Subcutaneous abdominal adipose tissue (tissue), 5 donors: ENCODE measurements around the gene TRMT44.
A peak's percentile ranks its signal among the peaks of the same experiment; 100 is the strongest.

Source experiments
- H3K27ac ChIP-seq: one replicate; pipeline ENCODE4 v1.7.0; 2013; ENCODE audit warnings: low read depth, mild to moderate bottlenecking, inconsistent platforms, low read length, moderate library complexity
- H3K27me3 ChIP-seq, 5 donors: one replicate each; pipeline ENCODE4 v1.7.0; 2013; ENCODE audit warnings: low read length in 5 of 5, inconsistent platforms in 1 of 5; ENCODE audit not compliant: control insufficient read depth in 5 of 5, insufficient read depth in 4 of 5
- H3K36me3 ChIP-seq, 5 donors: one replicate each; pipeline ENCODE4 v1.7.0; 2013; ENCODE audit warnings: low read length in 5 of 5; ENCODE audit not compliant: control insufficient read depth in 5 of 5, insufficient read depth in 5 of 5
- H3K4me1 ChIP-seq, 5 donors: one replicate each; pipeline ENCODE4 v1.7.0; 2013; ENCODE audit warnings: low read length in 5 of 5, mild to moderate bottlenecking in 3 of 5, moderate library complexity in 1 of 5; ENCODE audit not compliant: control insufficient read depth in 5 of 5, insufficient read depth in 5 of 5
- H3K4me3 ChIP-seq, 5 donors: one replicate each; pipeline ENCODE4 v1.7.0; 2013; ENCODE audit warnings: low read length in 5 of 5, low read depth in 1 of 5
- H3K9ac ChIP-seq, 5 donors: one replicate each; pipeline ENCODE4 v1.7.0; 2013; ENCODE audit warnings: low read length in 5 of 5, mild to moderate bottlenecking in 4 of 5, moderate library complexity in 3 of 5
- H3K9me3 ChIP-seq, 5 donors: one replicate each; pipeline ENCODE4 v1.7.0; 2013; ENCODE audit warnings: low read length in 5 of 5; ENCODE audit not compliant: control insufficient read depth in 5 of 5
- donor health status: healthy.
- donor health status: healthy.
- donor health status: healthy.
- donor health status: healthy.
- donor health status: healthy.

The TRMT44 gene

DNA sequence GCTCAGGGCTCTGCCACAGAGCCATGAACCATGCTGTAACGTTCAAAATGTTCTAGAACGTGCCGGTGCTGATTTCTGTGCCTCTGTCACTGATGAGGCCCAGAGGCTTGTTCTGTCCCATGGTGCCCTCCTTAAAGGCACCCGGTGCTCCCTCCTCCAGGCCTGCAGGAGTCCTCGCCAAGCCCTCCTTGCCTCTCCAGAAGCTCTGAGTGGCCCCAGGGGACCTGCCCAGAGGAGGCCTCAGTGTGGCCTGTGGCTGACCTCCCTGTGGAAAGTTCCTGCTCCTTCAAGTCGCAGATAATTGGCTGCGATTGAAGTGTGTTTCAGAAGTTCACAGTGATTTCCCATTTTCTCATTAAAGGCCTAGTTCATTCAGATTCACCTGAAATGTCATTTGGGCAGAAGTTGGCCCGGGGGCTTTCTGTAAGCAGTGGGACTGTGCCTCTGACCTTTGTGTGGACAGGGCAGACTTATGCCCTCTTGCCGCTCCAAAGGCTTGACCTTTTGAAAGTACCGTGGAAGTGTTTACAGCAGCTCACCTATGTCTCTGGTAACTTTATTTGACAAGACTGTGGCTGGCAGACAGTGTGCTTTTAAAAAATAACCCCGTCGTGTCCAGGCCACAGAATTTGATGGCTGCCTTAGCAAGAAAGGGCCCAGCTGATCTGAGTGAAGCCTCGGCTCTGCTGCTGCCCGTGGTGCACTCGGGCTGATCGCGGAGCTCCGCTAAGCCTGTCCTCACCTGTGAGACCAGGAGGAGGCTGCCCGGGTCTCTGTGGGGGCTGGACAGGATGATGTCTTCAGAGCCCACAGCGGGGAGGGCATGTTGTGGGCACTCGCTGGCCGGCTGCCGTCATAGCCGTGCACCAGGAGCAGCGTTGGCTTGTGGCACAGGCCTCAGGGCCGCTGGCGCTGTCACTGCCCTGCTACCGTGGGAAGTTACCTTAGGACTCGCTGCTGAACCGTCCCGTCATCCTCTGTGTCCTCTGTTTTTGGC is 25.3 kb downstream of the TRMT44 start:
- Histone ChIP-seq H3K4me3 (no peak overlapping the region), H3K9me3 (no peaks in the 10 kb centered on the region), H3K9ac (peak overlapping the region in 2 of 5 donors; percentile 4 to 22), H3K27me3 (no peaks in the 10 kb centered on the region), H3K4me1 (peaks cover 0 to 7% (median 5%) of the 10 kb centered on the region in 5 donors), H3K36me3 (peaks cover 5 to 80% (median 68%) of the 10 kb centered on the region in 5 donors), H3K27ac (no peak overlapping the region)

DNA sequence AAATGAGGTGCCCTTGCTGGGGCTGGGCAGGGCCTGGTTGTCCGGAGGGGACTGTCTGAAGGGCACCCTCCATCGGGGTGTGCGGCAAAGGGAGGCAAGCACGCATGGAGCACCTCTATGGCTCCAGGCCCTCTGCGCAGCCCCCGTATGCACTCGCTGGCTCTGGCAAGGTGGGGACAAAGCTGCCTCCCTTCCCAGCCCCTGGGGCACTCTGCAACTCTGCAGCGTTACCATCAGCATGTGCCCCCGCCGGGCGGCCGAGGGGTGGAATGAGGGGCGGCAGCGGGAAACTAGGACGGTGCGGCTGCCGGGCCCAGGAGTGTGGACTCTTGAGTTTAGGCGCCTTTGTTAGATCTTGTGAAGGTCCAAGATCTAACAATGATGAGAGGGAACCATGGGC is 26.4 kb downstream of the TRMT44 start:
- H3K27ac ChIP-seq = no peak overlapping the region
- no peak overlapping the region for H3K9ac ChIP-seq
- peaks cover 0 to 78% (median 67%) of the 10 kb centered on the region in 5 donors for H3K36me3 ChIP-seq
- H3K27me3 ChIP-seq = no peaks in the 10 kb centered on the region
- H3K9me3 ChIP-seq = no peaks in the 10 kb centered on the region
- peaks cover 0 to 7% (median 6%) of the 10 kb centered on the region in 5 donors for H3K4me1 ChIP-seq
- no peak overlapping the region for H3K4me3 ChIP-seq

DNA sequence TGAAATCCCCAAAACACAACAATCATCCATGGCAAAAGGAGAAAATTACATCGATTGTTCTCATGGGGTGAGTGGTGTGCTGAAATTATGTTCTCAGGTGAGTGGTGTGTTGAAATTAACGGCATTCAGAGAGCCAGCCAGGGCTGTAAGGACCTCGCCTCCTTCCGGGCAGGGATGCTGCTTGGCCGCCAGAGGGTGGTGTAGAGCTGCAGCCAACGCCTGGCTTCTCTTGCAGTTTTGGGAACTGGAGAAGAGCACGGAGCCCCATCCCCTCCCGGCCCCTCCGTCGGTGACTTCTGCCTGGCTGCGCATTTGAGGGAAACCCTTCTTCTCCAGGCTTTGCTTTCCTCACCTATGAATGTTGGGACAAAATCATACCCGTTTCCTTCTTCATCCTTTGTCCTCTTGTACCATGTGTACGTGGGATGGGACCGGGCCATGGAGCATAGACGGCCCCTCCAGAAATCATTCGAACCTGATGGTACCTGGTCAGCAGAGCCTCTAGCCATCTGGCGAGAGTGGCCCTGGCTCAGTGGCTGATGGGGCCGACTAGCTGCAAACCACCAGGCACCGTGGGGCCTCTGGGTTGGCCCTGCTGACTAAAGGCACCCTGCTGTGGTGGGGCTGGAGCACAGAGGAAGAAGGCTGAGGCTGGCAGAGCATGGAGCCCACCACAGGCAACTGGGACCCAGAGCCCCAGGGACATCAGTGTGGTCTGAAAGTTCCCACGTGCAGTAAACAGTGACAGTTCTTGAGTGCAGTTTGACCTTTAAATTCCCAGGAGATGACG is 28.4 kb downstream of the TRMT44 start:
- peaks cover 0 to 67% (median 62%) of the 10 kb centered on the region in 5 donors for H3K36me3 ChIP-seq
- H3K4me1 ChIP-seq = peaks cover 2 to 25% (median 21%) of the 10 kb centered on the region in 5 donors
- H3K9me3 ChIP-seq = no peaks in the 10 kb centered on the region
- H3K27me3 ChIP-seq = no peaks in the 10 kb centered on the region
- H3K9ac ChIP-seq = no peak overlapping the region
- H3K4me3 ChIP-seq = no peak overlapping the region
- H3K27ac ChIP-seq = no peak overlapping the region

DNA sequence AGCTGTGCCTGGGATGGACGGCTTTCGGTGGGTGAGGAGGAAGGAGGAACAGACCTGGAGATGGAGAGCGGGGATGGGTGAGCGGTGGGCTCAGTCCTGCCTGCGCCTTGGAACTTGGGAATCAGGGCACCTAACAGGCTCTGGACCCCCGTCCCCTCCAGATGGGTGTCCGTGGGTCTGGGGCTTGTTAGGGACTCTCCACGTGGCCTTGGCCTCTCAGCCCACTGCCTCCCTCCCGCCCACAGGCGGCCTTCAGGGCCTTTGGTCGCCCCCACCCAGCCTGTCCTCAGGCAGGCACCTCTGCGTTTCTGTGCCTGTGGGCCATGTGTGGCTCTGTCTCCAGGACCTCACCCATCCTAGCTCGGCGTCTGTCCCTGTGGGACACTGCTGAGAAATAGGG is 29.0 kb downstream of the TRMT44 start:
- Histone ChIP-seq H3K4me1 (peaks cover 2 to 28% (median 21%) of the 10 kb centered on the region in 5 donors), H3K27ac (no peak overlapping the region), H3K9me3 (no peaks in the 10 kb centered on the region), H3K9ac (no peak overlapping the region), H3K36me3 (peaks cover 0 to 64% (median 57%) of the 10 kb centered on the region in 5 donors), H3K27me3 (no peaks in the 10 kb centered on the region), H3K4me3 (no peak overlapping the region)

DNA sequence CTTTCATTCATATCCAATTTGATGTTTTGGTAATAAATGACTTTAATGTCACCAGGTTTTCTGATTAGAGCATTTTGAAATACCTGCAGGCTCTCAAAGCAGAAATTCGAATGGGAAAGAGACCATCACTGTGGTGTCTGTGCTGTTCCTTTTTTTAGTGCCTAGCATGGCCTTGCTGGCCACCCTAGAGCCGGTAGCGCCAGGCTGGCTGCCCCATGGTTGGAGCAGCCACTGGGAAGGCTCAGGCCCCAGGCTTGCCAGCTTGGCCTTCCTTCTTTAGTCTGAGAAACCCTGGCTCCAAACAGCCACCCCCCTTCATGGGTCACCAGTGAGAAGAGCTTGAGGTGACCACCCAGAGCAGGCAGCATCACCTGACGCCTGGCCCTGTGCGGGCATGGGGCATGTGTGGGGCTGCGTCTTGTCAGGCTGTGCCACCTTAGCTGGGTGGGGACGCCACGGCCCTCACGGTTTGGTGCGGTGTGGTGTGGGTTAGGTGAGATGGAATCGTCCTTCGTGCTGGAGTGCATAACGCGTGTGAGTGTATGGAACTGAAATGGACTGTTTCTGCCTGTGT is 30.0 kb downstream of the TRMT44 start:
- Histone ChIP-seq H3K36me3 (peaks cover 0 to 63% (median 52%) of the 10 kb centered on the region in 5 donors), H3K27ac (no peak overlapping the region), H3K4me3 (no peak overlapping the region), H3K9me3 (no peaks in the 10 kb centered on the region), H3K4me1 (peaks cover 2 to 27% (median 19%) of the 10 kb centered on the region in 5 donors), H3K27me3 (no peaks in the 10 kb centered on the region), H3K9ac (no peak overlapping the region)

DNA sequence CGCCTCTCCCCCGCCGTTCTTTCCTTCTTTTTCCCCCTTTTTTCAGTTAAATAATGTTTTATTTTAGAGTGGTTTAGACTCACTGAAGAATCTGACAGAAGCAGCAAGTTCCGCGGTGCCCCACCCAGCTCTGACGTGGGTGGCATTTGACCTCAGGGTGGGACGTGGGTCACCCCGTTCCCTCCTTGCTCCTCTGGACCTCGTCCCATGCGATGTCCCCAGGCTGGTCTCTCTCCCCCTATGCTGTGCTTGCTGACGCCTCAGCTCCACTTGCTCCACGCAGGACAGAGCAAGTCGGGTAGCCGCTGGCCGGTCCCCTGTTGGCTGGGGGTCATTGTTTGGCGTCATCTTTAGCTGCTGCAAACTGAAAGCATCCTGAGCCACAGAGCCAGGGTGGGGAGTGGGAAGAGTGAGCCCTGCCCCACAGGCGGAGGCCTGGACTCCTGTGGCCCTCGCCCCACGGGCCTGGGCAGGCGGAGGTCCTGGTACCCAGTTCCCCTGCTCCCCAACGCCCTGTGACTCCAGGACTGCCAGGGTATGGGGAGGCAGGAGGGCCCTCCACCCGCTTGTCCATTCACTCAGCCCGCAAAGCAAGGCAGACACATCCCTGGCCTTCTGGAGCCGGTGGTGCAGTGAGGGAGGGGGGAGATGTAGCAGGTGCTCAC is 30.8 kb downstream of the TRMT44 start:
- Histone ChIP-seq H3K9me3 (no peaks in the 10 kb centered on the region), H3K36me3 (peaks cover 0 to 63% (median 52%) of the 10 kb centered on the region in 5 donors), H3K4me1 (peaks cover 2 to 23% (median 17%) of the 10 kb centered on the region in 5 donors), H3K27me3 (no peaks in the 10 kb centered on the region), H3K9ac (no peak overlapping the region), H3K27ac (no peak overlapping the region), H3K4me3 (no peak overlapping the region)

DNA sequence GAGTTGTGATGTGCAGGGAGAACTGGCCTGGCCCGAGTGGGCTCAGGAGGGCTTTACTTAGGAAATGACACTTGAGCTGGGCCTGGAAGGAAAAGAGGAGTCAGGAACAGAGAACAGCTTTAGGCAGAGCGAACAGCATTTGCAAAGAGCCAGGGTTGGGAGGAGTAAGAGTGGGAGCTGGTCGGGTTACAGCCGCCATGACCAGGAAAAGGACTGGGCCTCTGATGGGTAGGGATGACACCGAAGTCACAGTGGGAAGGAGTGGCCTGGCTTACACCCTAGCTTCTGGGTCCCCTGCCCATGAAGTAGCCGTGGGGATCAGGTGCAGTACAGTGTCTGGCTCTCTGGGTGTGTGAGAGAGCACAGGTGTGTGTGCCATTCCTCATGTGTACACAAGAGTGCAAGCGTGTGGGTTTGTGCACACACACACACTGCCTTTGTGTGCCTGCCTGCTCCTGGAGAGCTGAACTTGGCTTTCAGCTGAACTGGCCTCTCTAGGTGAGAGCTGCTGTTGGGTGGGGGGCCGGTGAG is 31.6 kb downstream of the TRMT44 start:
- Histone ChIP-seq H3K9ac (peak overlapping the region in 2 of 5 donors; percentile 18 to 53), H3K27ac (peak overlapping the region; percentile 10), H3K9me3 (no peaks in the 10 kb centered on the region), H3K36me3 (peaks cover 0 to 63% (median 53%) of the 10 kb centered on the region in 5 donors), H3K4me1 (peaks cover 2 to 23% (median 17%) of the 10 kb centered on the region in 5 donors), H3K27me3 (no peaks in the 10 kb centered on the region), H3K4me3 (no peak overlapping the region)

DNA sequence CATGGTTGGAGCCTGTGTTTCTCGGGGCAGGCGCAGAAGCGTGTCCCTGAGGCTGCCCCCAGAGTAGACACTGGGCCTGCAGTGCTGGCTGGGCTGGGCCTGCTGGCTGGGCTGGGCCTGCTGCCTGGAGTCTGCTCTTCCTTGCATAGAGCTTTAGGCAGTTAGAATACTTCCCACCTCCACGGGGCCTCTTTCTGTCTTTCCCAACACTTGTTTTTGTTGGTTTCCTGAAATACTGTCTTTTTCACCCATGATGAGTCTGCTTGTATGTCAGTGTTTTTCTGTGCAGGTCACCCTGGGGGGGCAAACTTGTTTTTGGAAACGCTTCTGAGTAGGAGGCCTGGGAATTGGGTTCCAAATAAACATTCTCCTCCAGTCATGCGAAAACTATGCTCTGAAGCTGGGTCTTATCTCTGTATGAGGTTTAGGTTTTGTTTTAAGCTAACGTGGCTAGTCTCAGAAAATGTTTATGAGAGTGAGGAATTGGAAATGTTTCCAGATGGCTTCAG is 32.2 kb downstream of the TRMT44 start:
- Histone ChIP-seq H3K4me3 (no peak overlapping the region), H3K36me3 (peaks cover 0 to 63% (median 50%) of the 10 kb centered on the region in 5 donors), H3K27me3 (no peaks in the 10 kb centered on the region), H3K9me3 (no peaks in the 10 kb centered on the region), H3K4me1 (peaks cover 2 to 23% (median 17%) of the 10 kb centered on the region in 5 donors), H3K27ac (peak overlapping the region; percentile 50), H3K9ac (peak overlapping the region in 4 of 5 donors; percentile 1 to 53 (median 22))
